ENCODE measurements around the gene LRRC36.
"Not testable (repeated sequence)": the region's sequence is repeated elsewhere in the genome, so short reads cannot be mapped to it uniquely, and the experiment has no call there.

LRRC36 gene

DNA sequence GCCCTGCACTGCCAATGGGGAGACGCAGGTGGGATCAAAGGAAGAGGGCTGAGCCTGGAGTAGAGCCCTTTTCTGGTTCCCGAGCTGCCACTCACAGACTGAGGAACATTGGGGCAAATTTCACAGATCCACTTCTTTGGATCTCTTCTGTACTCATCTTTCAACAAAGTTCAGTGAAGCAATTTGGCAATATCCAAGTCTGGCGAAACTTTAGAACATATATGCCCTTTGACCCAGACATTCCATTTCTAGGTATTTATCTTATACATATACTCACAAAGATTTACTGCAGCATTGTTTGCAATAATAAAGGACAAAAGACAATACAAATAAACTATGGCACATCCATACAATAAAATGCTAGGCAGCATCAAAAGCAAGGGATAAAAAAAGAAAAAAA lies 84.7 kb downstream of the LRRC36 start:
- no peak for TF ChIP-seq CTCF (IDR thresholded peaks at IDR 0.05; ENCODE audit: low read depth, low read length, missing control alignments)
- DNase-seq (ENCODE audit: low read depth) = no peak
- no peak overlapping the region for H3K4me3 ChIP-seq (ENCODE audit: low read depth, low read length)

- DNase-seq (ENCODE audit: low read depth) = no peak
- no peak overlapping the region for H3K4me3 ChIP-seq (ENCODE audit: low read depth, low read length)
- no peak for TF ChIP-seq CTCF (IDR thresholded peaks at IDR 0.05; ENCODE audit: low read depth, low read length, missing control alignments)
These were observed 85.7 kb downstream of the LRRC36 start for GRCh38 chr16:67412294-67412693.

GRCh38 chr16:67413978-67414911 lies 87.6 kb downstream of the LRRC36 start:
- no peak overlapping the region for H3K4me3 ChIP-seq (ENCODE audit: low read depth, low read length)
- TF ChIP-seq CTCF (IDR thresholded peaks at IDR 0.05; ENCODE audit: low read depth, low read length, missing control alignments) = no peak
- no peak for DNase-seq (ENCODE audit: low read depth)

DNA sequence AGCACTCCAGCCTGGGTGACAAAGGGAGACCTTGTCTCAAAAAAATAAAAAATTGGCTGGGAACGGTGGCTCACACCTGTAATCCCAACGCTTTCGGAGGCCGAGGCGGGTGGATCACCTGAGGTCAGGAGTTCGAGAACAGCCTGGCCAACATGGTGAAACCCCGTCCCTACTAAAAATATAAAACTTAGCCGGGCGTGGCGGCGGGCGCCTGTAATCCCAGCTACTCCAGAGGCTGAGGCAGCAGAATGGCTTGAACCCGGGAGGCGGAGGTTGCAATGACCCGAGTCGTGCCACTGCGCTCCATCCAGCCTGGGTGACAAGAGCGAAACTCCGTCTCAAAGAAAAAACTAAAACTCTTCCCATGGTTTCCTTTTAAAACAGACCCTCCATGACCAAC lies 88.8 kb downstream of the LRRC36 start:
- not testable (repeated sequence) for DNase-seq (ENCODE audit: low read depth)
- H3K4me3 ChIP-seq (ENCODE audit: low read depth, low read length) = peak overlapping the region; percentile 59; the same call in 1 of the 2 replicates

DNA sequence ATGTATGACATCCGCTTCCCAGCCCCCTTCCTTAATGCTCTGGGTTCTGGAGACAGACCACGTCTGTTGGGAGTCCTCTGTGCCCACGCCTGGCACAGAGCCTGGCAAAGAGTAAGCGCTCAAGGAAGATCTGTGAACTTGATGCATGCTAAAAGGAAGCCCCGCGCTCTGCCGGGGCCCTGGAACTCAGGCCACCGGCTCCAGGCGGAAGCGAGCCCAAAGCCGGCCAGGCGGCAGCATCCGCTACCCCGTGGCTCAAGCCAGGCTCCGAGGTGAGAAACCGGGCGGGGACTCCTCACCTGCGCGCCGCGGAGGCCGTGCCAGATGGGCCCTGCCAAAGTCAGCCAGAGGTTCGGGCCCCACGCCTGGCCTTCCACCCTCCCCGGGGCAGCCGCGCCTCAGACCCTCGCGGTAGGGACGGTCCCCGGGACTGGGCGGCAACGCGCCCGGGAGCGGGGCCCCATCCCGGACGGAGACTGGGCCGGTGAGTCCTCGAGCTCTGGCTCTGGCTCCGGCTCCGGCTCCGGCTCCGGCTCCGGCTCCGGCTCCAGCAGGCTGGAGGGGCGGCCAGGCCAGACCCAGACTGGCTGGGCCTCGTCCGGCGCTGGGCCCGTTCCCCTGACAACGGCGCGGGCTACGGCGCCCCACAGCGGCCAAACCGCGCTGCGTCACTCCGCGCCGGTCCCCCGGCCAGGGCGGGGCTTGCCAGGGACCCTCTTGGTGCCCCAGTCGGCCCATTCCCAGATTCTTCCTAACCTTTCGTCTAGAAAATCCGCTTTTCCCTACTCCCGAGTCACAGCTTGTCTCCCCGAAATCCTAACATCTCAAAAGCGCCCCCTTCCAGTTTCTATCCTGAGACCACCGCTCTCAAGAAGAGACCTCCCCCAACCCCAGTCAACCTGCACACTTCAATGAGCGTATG lies 89.5 kb downstream of the LRRC36 start, which contains the start of gene ZDHHC1:
TSS of gene ZDHHC1 (minus strand) at position 606 of the 922 bp plus-strand sequence. CDS start 8,702 bp downstream, outside the sequence.
- H3K4me3 ChIP-seq (ENCODE audit: low read depth, low read length) = peak within 1 kb of the TSS; percentile 59
- no peak for DNase-seq (ENCODE audit: low read depth)

GRCh38 chr16:67417333-67418061 lies 90.9 kb downstream of the LRRC36 start:
- H3K4me3 ChIP-seq (ENCODE audit: low read depth, low read length) = no peak overlapping the region
- TF ChIP-seq CTCF (IDR thresholded peaks at IDR 0.05; ENCODE audit: low read depth, low read length, missing control alignments) = no peak
- no peak for DNase-seq (ENCODE audit: low read depth)

More for the DNA sequence above, 89.5 kb downstream of the LRRC36 start, which contains the start of gene ZDHHC1:
- peak; percentile 54 for TF ChIP-seq CTCF (IDR thresholded peaks at IDR 0.05; ENCODE audit: low read depth, low read length, missing control alignments)
